Fibroblast of upper back skin (primary cell): Measurements from ENCODE around the gene TCAIM.
A peak's percentile ranks its signal among the peaks of the same experiment; 100 is the strongest.
"Not testable (repeated sequence)": the region's sequence is repeated elsewhere in the genome, so short reads cannot be mapped to it uniquely, and the experiment has no call there.

Source experiments
- DNase-seq: peaks from one replicate; pipeline ENCODE4 v3.0.0-alpha.2; 2013

TCAIM gene

DNA sequence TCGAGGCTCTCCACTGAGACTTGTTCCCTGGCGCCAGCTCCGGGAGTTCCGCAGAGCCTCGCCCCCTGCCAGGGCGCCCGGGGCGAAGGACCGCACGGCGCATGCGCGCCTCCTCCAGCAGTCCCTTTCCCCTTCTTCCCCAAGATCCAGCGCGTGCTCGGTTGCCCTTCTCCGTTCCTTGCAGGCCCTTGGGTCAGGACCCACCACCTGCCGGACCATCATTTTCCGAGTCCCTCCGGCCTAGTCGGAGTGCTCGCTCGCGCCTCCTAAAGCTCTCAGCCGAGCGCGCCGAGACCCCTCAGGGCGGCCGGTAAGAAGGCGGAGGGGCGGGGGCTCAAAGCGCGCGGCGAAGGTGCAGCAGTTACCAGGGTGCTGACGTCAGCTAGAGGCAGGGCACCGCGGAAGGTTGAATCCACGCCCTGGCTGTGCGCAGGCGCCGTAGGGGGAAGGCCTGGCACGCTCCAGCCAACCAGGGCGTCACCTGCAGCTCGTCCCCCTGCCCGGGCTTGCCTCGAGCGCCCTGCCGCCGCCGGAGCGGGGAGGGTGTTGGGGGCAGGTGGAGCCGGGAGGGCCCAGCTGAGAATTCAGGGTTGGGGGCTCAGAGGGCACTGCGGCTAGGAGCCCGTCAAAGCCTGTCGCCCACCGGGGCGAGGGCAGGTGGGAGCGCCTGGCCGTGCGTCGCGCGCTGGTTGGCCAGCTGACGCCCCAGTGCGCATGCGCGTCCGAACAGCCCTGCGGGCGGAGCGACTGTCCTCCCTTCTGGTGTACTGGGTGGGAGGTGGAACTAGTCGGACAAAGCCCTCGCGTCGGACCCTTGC lies at the start of gene TCAIM:
Gene TCAIM, plus strand, starts transcription at position 757 of the 818 bp plus-strand sequence. CDS start 16,017 bp downstream, outside the sequence.
- DNase-seq: peak; percentile 97

DNA sequence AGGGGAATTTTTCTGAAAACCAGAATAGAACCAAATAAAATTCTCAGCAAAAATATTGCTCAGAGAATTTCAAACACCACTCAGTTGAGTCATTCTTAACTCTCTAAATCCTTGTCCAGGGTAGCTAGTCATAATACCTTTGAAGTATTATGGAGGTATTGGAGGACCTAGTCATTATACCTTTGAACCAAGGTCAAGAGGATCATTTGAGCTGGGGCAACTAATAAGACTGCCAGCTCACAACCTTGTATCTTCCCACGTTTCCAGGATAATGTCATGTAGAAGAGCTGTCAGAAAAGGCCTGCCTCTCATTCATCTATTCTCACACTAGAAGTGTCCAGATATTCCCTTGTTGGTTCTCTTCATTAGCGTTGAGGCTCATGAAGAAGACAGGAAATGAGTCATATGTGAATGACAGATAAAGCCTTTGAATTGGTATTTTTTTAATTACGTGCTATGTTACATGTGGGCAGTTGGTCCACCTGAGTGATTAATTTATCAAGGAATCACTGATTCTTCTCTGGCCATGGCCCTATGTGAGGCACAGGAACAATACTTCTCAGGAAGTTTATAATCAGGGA lies 48.6 kb upstream of the TCAIM start:
- no peak for DNase-seq

GRCh38 chr3:44292276-44292675 lies 46.3 kb upstream of the TCAIM start:
- DNase-seq: no peak

DNA sequence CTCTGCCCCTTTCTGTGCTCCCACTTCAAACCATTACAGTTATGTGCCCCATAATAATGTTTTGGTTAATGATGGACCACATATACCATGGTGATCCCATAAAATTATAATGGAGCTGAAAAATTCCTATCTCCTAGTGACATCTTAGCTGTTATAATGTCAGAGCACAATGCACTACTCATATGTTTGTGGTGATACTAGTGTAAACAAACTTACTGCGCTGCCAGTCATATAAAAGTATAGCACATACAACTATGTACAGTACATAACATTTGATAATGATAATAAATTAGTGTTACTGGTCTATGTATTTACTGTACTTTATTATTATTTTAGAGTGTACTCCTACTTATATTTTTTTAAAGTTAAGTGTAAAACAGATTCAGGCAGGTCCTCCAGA lies 45.6 kb upstream of the TCAIM start:
- DNase-seq: no peak

DNA sequence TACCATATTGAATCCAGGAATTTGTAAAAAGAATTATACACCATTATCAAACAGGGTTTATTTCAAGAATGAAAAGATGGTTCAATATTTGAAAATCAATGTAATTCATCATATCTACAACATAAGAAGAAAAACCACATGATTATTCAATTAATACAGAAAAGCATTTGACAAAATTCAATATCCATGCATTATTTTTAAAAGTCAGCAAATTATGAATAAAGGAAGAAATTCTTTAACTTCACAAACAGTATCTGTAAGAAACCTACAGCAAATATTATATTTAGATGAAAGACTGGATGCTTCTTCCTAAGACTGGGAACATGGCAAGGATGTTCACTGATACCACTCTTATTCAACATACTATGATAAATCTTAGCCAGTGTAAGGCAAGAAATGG lies 41.3 kb upstream of the TCAIM start:
- DNase-seq: no peak

- no peak for DNase-seq
These were observed 36.8 kb upstream of the TCAIM start for GRCh38 chr3:44301746-44302145.

DNA sequence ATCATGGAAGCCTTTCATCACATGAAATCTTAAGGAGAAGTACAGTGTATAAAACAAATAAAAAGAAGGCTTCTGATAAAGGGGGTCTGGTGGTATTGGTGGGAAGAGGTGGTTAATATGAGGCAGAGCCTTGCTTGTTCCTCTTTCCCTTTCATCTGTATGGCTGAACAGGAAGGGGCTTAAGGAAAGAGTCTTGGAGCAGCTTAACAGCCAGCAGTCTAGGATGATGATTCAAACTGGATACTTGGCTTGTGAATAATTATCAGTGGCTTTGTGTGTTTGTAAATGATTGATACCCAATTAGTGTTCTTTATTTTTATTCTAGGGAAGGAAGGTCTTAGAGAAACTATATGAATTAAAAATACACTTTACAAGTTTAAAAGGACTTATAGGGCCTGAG lies 29.1 kb upstream of the TCAIM start:
- DNase-seq: no peak

GRCh38 chr3:44318891-44319311 lies 19.7 kb upstream of the TCAIM start:
- no peak for DNase-seq

GRCh38 chr3:44321335-44321734 lies 17.2 kb upstream of the TCAIM start:
- DNase-seq: no peak

DNA sequence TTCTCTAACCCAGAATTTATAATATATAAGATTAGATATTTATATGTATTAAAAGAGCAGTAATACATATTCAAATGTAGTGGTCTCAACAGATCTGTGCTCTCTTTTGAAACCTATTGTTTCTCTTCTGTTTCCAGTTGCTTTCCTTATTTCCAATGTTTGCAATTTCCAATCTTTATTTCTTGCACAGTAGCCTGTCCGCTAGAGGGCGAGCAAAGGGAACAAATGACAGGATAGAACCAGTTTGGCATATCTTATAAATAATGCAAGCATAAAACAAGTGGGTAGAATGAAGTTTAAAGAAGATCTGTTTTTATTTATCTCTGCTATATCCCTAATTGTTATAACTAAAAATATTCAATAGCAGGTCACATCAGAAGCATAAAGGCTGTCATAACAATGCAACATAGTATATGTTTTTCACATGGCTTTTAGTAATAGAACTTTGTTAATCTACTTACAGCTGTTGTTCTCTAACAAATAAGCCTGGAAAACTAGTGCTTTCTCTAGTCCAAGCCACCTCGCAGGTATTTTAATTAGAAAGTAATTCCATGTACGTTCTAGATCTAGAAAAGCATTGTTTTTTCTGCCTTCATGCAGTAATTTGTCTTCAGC lies 15.1 kb upstream of the TCAIM start:
- DNase-seq: peak; percentile 53

- DNase-seq: no peak
These were observed 14.0 kb upstream of the TCAIM start for GRCh38 chr3:44324584-44324983.

DNA sequence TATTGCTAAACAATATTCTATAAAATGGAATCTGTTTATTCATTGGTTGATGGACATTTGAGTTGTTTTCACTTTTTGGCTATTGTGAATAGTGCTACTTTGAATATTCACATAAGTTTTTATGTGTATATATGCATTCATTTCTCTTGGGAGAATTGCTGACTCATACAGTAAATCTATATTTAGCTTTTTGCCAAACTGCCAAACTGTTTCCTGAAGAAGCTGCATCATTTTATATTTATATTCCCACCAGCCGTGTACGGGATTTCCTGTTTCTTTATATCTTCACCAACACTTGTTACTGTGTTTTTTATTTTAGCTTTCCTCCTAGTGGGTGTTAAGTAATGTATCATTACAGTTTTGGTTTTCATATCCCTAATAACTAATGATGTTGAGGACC lies 12.5 kb upstream of the TCAIM start:
- DNase-seq: peak; percentile 28

DNA sequence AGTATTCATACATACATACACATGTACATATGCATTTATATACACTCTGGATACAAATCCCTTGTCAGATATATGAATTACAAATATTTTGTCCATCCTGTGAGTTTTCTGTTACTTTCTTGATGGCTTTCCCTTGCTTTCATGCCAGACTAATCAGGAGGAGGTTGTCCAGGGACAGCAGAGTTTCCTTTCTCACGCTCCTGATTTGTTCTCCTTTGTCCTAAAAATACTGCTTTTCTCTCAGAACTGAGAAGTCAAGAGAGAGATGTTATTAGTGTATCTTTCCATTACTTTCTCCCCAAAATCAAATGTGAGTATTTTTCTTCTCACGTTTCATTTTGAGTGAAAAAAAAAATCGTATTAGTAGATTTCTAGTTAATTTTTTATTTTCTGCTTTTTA lies 12.1 kb upstream of the TCAIM start:
- DNase-seq: no peak

DNA sequence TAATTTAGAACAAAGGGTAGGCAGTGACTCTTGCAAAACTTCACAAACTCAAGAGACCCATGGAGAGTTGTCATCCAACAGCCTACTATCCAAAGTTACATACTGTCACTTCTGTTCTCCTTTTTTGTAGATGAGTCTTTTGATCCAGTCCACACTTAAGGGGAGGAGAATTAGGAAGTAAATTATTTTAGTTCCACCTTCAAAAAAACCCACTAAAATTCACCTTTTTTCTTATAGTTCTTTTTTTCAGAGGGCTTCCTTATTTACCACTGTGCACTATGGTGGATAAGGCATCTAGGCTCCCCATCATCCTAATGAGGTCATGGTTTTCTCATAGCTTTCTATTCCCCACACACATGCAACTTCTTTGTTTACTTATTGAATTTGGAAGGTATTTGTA lies 8.6 kb upstream of the TCAIM start:
- DNase-seq: no peak

DNA sequence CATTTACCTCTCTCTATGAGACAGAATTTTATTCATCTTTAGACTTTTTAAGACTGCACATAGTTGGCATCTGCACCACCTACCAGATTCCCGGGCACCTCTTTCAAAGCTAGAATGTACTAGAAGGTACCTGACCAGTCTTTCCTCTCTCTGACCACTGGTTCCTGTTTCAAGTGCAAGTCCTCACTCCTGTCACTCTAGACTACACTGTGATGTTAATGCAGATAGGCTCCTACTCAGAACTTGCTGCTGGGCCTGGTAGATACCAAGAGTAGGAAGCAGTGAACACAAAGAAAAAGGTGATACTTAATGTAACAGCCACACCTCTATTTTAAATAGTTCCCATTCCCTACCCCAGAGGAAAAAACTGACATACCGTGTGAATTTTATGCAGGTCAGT lies 8.1 kb upstream of the TCAIM start:
- no peak for DNase-seq

- DNase-seq: no peak
These were observed 4.2 kb upstream of the TCAIM start for GRCh38 chr3:44334326-44334725.

- DNase-seq: no peak
These were observed 1.2 kb upstream of the TCAIM start for GRCh38 chr3:44337248-44337785.

DNA sequence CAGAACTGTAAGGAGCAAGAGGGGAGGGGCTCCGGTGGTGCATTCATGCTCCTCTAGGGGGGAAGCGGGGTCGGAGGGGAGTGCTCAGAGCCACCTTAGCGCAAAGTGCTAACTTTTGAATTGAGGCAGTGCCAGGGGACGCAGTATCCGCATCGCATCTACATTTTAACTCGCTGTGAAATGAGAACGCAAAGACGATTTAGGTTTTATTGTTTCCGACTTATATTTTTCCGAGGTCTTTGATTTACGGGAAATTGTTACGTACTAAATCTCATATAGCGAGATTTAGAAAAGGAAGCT lies 212 bp downstream of the TCAIM start:
- DNase-seq: no peak

GRCh38 chr3:44339181-44340057 lies 853 bp downstream of the TCAIM start:
- no peak for DNase-seq

GRCh38 chr3:44340058-44340395 lies 1.5 kb downstream of the TCAIM start:
- DNase-seq: no peak

DNA sequence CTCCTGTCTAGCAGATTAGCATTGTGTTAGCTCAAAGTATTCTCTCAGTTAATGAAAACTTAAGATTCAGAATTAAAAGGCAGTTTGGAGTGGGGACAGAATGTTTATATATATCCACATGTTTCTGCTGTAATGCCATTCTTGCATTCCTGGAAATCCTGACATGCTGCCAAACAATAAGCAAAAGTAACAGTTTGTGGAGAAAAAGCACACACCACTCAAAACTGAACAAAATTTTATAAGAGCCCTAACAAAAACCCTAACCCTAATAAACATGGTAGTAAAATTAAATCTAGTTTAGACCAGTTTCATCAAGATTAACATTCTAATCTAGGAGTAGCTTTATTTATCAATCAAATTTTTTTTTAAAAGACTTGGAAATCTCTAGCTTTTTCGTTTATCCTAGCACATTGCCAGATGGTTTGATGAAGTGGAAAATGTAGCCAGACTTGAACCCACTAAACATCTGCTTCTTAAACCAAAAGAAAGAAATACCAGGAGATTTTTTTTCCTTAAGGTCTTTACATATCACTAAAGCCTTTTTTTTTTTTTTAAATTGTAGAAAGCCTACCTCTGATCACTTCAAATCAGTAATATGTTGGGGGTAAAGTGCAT lies 3.7 kb downstream of the TCAIM start:
- DNase-seq: peak; percentile 85

- no peak for DNase-seq
These were observed 4.9 kb downstream of the TCAIM start for GRCh38 chr3:44343421-44343820.

DNA sequence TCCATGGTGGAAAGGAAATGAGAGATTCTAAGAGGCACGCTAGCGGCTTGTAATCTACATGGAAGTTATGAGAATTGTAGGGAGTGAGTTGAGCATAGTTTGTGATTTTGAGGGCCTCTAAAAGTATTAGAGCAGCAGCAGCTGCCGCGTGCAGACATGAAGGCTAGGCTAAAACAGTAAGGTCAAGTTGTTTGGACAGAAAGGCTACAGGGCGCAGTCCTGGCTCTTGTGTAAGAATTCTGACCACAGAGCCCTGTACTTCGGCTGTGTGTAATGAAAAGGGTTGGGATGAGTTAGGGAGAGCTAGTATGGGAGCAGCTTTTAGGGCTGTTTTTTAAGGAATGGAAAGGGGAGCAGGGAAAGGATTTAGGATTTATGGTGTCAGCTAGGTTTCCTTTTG lies 8.0 kb downstream of the TCAIM start:
- not testable (repeated sequence) for DNase-seq
